Small intestine (tissue), 7 donors: Measurements from ENCODE around the gene MTCL3.
"Not testable (repeated sequence)": the region's sequence is repeated elsewhere in the genome, so short reads cannot be mapped to it uniquely, and the experiment has no call there.

Experiments
- DNase-seq, 2 donors: peaks; one replicate each; pipeline versions ENCODE4 v3.0.0 to v3.0.0-alpha.2; 2013
- FAIRE-seq: peaks from 2 replicates; lab custom pipeline; 2012; peaks lifted over from hg19 to GRCh38; lab: Jason Lieb, UNC
- H3K27ac ChIP-seq, 3 donors: one replicate each; pipeline ENCODE4 v1.5.1; 2013; ENCODE audit warnings: low read length in 2 of 3, mild to moderate bottlenecking in 2 of 3, control low read depth in 1 of 3, inconsistent platforms in 1 of 3, low read depth in 1 of 3, moderate library complexity in 1 of 3
- H3K27me3 ChIP-seq, 3 donors: one replicate each; pipeline ENCODE4 v1.6.1; 2013; ENCODE audit warnings: low read length in 3 of 3, inconsistent platforms in 1 of 3; ENCODE audit not compliant: control insufficient read depth in 3 of 3, insufficient read depth in 3 of 3
- H3K36me3 ChIP-seq, 3 donors: one replicate each; pipeline ENCODE4 v1.6.1; 2013; ENCODE audit warnings: low read length in 3 of 3, inconsistent platforms in 1 of 3, low read depth in 1 of 3, mild to moderate bottlenecking in 1 of 3, moderate library complexity in 1 of 3; ENCODE audit not compliant: control insufficient read depth in 3 of 3, insufficient read depth in 2 of 3
- H3K4me1 ChIP-seq, 3 donors: one replicate each; pipeline ENCODE4 v1.6.1; 2013; ENCODE audit warnings: low read length in 2 of 3, inconsistent platforms in 1 of 3, low read depth in 1 of 3, mild to moderate bottlenecking in 1 of 3, moderate library complexity in 1 of 3; ENCODE audit not compliant: control insufficient read depth in 3 of 3, insufficient read depth in 2 of 3
- H3K4me3 ChIP-seq, 3 donors: one replicate each; pipeline ENCODE4 v1.5.1; 2013; ENCODE audit warnings: low read length in 3 of 3, control low read depth in 1 of 3, inconsistent platforms in 1 of 3, low read depth in 1 of 3, mild to moderate bottlenecking in 1 of 3, moderate library complexity in 1 of 3
- H3K9me3 ChIP-seq, 2 donors: one replicate each; pipeline ENCODE4 v1.6.1; 2013; ENCODE audit warnings: low read depth in 1 of 2, low read length in 1 of 2; ENCODE audit not compliant: control insufficient read depth in 2 of 2, insufficient read depth in 1 of 2
- WGBS, 3 donors: extraction: QIAGEN DNeasy Blood & Tissue Kit; methylation state at CpG; one replicate each; pipeline ENCODE4 v1.1.7; 2013; 5-methylcytosine and 5-hydroxymethylcytosine counted together
- donor health status: healthy with polysubstance abuse.
- donor health status: control.
- donor health status: control.
- donor health status: Bipolar disorder and iron deficiency.
- donor health status: healthy.

The MTCL3 gene

DNA sequence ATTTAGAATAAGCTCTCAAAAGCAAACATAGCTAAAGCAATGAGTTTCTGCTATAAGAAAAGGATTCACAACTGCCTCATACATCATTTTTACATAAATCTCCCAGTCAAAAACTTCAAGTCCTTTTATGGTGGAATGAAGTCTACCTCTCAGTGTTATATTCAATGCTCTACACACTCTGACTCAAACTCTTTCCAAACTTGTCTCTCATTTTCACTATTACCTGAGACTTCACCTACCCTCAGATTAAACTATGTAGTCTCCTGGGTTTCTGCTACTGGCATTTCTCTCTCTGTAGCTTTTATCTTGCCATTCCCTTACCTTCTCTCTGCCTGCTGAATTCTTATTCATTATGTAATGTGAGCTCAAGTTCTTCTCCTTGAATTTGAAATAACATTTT lies 71.4 kb downstream of the MTCL3 start:
- no peak for DNase-seq
- no peak for FAIRE-seq
- no peaks in the 10 kb centered on the region for H3K9me3 ChIP-seq

DNA sequence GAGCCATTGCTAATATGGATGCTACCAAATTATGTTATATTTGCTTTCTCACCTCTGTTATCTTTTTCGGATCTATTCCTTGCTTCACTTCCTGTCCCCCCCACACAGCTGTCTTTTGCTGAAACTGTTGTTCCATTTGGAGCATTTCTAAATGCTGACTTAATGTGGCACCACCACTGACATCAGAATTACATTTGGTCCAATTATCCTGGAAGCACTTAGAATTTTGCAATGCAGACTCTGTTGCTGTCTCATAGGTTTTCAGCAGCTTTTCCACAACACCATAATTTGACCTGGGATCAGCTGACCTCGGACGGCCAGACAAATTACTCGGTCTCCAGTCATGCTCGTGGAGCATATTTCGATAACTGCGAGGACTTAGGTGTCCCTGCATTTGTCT lies 72.8 kb downstream of the MTCL3 start:
- Histone ChIP-seq H3K27me3 (peaks cover 0 to 4% (median 0%) of the 10 kb centered on the region in 3 donors), H3K9me3 (no peaks in the 10 kb centered on the region), H3K27ac (no peak overlapping the region), H3K36me3 (no peaks in the 10 kb centered on the region), H3K4me3 (no peak overlapping the region), H3K4me1 (no peaks in the 10 kb centered on the region)
- FAIRE-seq (no peak), DNase-seq (no peak)
- 88 to 93% (median 89%) methylated on average over 7 of the region's 7 CpGs for WGBS, 3 donors

More for the DNA sequence above, 71.4 kb downstream of the MTCL3 start:
- Histone ChIP-seq H3K36me3 (no peaks in the 10 kb centered on the region), H3K4me3 (no peak overlapping the region), H3K27me3 (peaks cover 0 to 4% (median 0%) of the 10 kb centered on the region in 3 donors), H3K27ac (no peak overlapping the region), H3K4me1 (no peaks in the 10 kb centered on the region)

DNA sequence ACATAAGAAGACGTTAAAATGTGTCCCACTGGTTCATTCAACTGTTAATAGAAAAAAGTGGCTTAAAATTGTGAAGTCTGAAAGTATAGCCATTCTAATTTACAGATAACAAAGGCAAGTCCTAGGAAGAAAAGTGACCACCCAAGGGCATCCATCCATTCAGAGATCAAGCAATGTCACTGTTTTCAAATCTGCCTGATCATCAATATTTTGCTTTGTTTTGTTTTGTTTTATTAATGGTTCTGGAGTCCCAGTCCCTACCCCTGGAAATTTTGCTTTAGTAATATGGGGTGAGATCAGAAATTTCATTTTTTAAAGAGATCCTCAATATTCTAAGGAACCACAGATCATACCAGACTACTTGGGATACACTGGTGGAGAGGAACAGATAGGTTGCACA lies 77.3 kb downstream of the MTCL3 start:
- H3K27me3 ChIP-seq, result peaks cover 0 to 4% (median 0%) of the 10 kb centered on the region in 3 donors
- no peak for FAIRE-seq
- H3K4me1 ChIP-seq, result no peaks in the 10 kb centered on the region
- no peaks in the 10 kb centered on the region for H3K9me3 ChIP-seq
- no peaks in the 10 kb centered on the region for H3K36me3 ChIP-seq
- WGBS, 3 donors, result 72 to 80% (median 76%) methylated on average over 1 of the region's 1 CpG
- DNase-seq, result no peak
- H3K27ac ChIP-seq, result no peak overlapping the region
- H3K4me3 ChIP-seq, result no peak overlapping the region

DNA sequence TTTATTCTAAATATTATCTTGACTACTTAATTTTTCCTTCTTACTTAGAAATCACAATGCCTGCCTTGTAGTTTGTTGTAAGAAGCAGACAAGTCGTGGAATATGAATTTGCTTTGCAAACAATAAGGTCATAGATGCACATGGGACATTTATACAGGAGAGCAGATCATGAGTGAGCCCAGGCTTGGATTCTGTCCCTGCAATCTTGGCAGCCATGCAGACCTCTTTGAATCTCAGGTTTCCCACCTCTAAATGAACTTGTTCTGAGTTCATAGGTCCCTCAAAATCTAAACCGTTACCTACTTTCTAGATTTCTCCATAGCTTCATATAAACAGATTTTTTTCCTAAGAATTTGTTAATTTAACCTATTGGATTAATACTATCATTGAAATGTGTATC lies 79.4 kb downstream of the MTCL3 start:
- H3K4me1 ChIP-seq, result no peaks in the 10 kb centered on the region
- H3K36me3 ChIP-seq, result no peaks in the 10 kb centered on the region
- no peaks in the 10 kb centered on the region for H3K9me3 ChIP-seq
- no peak for FAIRE-seq
- no peak overlapping the region for H3K27ac ChIP-seq
- no peak for DNase-seq
- H3K27me3 ChIP-seq, result no peaks in the 10 kb centered on the region
- WGBS, 3 donors, result 11 to 47% (median 28%) methylated on average over 2 of the region's 2 CpGs
- H3K4me3 ChIP-seq, result no peak overlapping the region

DNA sequence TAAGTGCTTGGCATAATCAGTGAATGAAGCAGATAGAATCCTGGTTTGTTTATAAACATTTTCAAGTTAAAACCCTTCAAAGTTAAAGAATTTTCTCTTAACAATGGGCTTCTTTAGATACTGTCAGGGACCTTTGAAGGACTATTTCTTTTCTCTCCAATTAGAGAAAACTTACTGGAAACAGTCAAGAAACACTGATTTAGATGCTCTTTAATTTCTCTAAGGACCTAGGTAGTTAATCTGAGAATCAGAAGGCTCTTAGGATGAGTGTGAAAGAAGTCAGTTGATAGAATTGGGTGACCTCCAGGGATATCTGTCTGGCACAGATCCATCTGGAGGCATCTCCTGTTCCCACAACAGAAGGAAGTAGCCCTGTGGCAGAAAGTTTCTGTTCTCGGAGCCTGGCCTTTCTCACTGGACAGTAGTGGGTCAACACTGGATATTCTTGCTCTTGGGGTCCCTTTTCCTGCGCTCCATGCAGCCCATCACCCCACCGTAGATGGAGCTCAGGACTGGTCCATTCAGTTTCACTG lies 82.5 kb downstream of the MTCL3 start:
- no peak for FAIRE-seq

DNA sequence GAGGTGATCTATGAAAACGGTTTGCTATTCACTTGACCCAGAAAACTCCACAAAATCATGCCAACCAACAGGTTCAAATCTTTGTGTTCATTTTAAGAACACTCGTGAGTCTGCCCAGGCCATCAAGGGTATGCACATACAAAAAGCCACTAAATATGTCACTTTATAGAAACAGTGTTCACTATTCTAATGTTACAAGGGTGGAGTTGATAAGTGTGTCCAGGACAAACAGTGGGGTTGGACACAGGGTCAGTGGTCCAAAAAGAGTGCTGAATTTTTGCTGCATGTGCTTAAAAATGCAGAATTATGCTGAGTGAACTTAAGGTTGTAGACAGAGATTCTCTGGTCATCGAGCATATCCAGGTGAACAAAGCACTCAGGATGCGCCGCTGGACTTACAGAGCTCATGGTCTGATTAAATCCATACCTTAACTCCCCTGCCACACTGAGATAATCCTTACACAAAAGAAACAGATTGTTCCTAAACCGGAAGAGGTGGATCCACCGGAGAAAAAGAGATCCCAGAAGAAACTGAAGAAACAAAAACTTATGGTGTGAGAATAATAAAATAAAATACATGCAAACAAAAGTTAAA lies 83.4 kb downstream of the MTCL3 start:
- H3K27ac ChIP-seq, result no peak overlapping the region
- FAIRE-seq, result no peak
- DNase-seq, result no peak
- H3K4me1 ChIP-seq, result no peaks in the 10 kb centered on the region
- 82 to 87% (median 85%) methylated on average over 7 of the region's 7 CpGs for WGBS, 3 donors
- no peaks in the 10 kb centered on the region for H3K9me3 ChIP-seq
- no peak overlapping the region for H3K4me3 ChIP-seq
- no peaks in the 10 kb centered on the region for H3K27me3 ChIP-seq
- H3K36me3 ChIP-seq, result no peaks in the 10 kb centered on the region

More for the DNA sequence above, 82.5 kb downstream of the MTCL3 start:
- H3K4me3 ChIP-seq, result no peak overlapping the region
- no peaks in the 10 kb centered on the region for H3K27me3 ChIP-seq
- DNase-seq, result no peak
- H3K36me3 ChIP-seq, result no peaks in the 10 kb centered on the region
- no peaks in the 10 kb centered on the region for H3K9me3 ChIP-seq
- H3K27ac ChIP-seq, result no peak overlapping the region
- 78 to 87% (median 81%) methylated on average over 3 of the region's 3 CpGs for WGBS, 3 donors
- H3K4me1 ChIP-seq, result no peaks in the 10 kb centered on the region

DNA sequence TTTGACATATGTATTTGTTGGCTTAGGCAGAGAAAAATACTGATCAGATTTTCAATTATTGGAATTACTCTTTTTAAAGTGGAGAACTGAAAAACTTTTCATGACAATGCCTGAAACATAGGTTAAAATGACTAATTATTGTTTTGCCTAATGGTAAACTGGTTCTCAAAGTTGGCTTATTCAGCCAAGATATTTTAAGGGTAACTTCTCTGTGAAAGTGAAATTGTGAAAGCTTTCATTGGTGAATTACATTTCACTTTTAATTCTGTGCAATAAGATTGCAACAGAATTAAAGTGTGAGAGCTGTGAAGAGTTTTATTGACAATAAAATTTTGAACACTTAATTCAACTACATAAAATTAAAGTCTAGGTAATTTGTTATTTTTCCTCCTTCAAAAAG lies 84.5 kb downstream of the MTCL3 start:
- H3K36me3 ChIP-seq, result no peaks in the 10 kb centered on the region
- H3K27ac ChIP-seq, result no peak overlapping the region
- H3K27me3 ChIP-seq, result no peaks in the 10 kb centered on the region
- FAIRE-seq (no peak), DNase-seq (no peak)
- no peaks in the 10 kb centered on the region for H3K9me3 ChIP-seq
- no peak overlapping the region for H3K4me3 ChIP-seq
- H3K4me1 ChIP-seq, result no peaks in the 10 kb centered on the region

DNA sequence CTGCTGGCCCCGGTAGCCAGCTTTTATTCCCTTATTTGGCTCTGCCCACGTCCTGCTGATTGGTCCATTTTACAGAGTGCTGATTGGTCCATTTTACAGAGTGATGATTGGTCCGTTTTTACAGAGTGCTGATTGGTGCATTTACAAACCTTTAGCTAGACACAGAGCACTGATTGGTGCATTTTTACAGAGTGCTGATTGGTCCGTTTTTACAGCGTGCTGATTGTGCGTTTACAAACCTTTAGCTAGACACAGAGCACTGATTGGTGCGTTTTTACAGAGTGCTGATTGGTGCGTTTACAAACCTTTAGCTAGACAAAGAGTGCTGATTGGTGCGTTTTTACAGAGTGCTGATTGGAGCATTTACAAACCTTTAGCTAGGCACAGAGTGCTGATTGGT lies 90.6 kb downstream of the MTCL3 start:
- WGBS, 3 donors, result 80 to 83% (median 83%) methylated on average over 9 of the region's 9 CpGs
- H3K4me3 ChIP-seq, H3K4me1 ChIP-seq, H3K9me3 ChIP-seq, H3K27me3 ChIP-seq, FAIRE-seq, H3K27ac ChIP-seq, H3K36me3 ChIP-seq, DNase-seq: not testable (repeated sequence)

DNA sequence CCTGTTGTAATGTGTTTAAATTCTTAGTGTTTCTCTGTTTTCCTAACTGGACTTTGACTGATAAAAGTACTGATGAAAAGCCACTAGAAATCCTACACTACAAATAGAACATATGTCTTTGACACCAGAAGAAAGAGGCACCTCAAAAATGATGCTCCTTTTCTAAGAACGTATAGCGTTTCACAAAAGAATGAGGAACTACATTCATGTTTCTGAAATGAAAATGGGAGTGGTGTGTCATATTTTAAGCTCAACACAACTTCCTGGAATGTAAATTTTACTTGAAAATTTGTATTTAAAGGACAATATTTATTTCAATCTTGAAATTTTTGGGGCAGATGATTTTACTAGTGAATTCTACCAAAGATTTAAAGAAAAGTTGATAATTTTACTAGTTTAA lies 95.2 kb downstream of the MTCL3 start:
- DNase-seq (no peak), FAIRE-seq (no peak)
- Histone ChIP-seq H3K4me1 (no peaks in the 10 kb centered on the region), H3K9me3 (peaks cover 0 to 4% of the 10 kb centered on the region in 2 donors), H3K27ac (no peak overlapping the region), H3K36me3 (no peaks in the 10 kb centered on the region), H3K4me3 (no peak overlapping the region), H3K27me3 (no peaks in the 10 kb centered on the region)
- 52 to 61% (median 56%) methylated on average over 2 of the region's 2 CpGs for whole genome bisulfite sequencing, 3 donors
